Measurements from ENCODE around the gene CCL7. TPM values are rescaled to one million over a fixed set of nuclear protein-coding genes. Genes with fewer than 3 reads are reported as not detected.

CCL7 gene
- polyA plus RNA-seq, 3 donors from 2014 or later = not detected

- no peak overlapping the region for H3K4me3 Mint-ChIP-seq
- no peak for DNase-seq
- H3K4me1 Mint-ChIP-seq = no peaks in the 10 kb centered on the region
- H3K36me3 Mint-ChIP-seq = no peaks in the 10 kb centered on the region
- peaks cover 3 to 22% (median 11%) of the 10 kb centered on the region in 3 donors for H3K27me3 Mint-ChIP-seq (ENCODE audit: low read depth in 3 of 3)
- H3K27ac Mint-ChIP-seq = no peak overlapping the region
- no peaks in the 10 kb centered on the region for H3K9me3 Mint-ChIP-seq
Observed at GRCh38 chr17:34276826-34277225, 6.8 kb downstream of the CCL7 start.

GRCh38 chr17:34283571-34283970 lies 13.6 kb downstream of the CCL7 start:
- H3K27me3 Mint-ChIP-seq (ENCODE audit: low read depth in 3 of 3) = peaks cover 7 to 19% (median 8%) of the 10 kb centered on the region in 3 donors
- H3K4me1 Mint-ChIP-seq = no peaks in the 10 kb centered on the region
- H3K4me3 Mint-ChIP-seq = no peak overlapping the region
- DNase-seq = no peak
- H3K36me3 Mint-ChIP-seq = no peaks in the 10 kb centered on the region
- H3K27ac Mint-ChIP-seq = no peak overlapping the region
- H3K9me3 Mint-ChIP-seq = no peaks in the 10 kb centered on the region

GRCh38 chr17:34285286-34285792 lies 15.3 kb downstream of the CCL7 start, which contains the start of gene CCL11:
CCL11 (plus strand) TSS chr17:34285742; CDS start chr17:34285809, 67 bp downstream.
- peaks cover 5 to 11% (median 8%) of the 10 kb centered on the region in 3 donors for H3K27me3 Mint-ChIP-seq (ENCODE audit: low read depth in 3 of 3)
- H3K4me1 Mint-ChIP-seq = no peaks in the 10 kb centered on the region
- DNase-seq = no peak
- H3K9me3 Mint-ChIP-seq = no peaks in the 10 kb centered on the region
- H3K4me3 Mint-ChIP-seq = no peak within 1 kb of the TSS
- H3K27ac Mint-ChIP-seq = no peak within 1 kb of the TSS
- no peaks in the 10 kb centered on the region for H3K36me3 Mint-ChIP-seq

- Mint-ChIP-seq H3K36me3 (no peaks in the 10 kb centered on the region), H3K27ac (no peak overlapping the region), H3K27me3 (ENCODE audit: low read depth in 3 of 3) (peaks cover 3 to 9% (median 8%) of the 10 kb centered on the region in 3 donors)
Observed at GRCh38 chr17:34287875-34288274, 17.9 kb downstream of the CCL7 start.

GRCh38 chr17:34290586-34290985 lies 20.6 kb downstream of the CCL7 start:
- no peaks in the 10 kb centered on the region for H3K36me3 Mint-ChIP-seq
- no peak overlapping the region for H3K27ac Mint-ChIP-seq
- no peaks in the 10 kb centered on the region for H3K9me3 Mint-ChIP-seq
- H3K27me3 Mint-ChIP-seq (ENCODE audit: low read depth in 3 of 3) = peaks cover 3 to 9% (median 3%) of the 10 kb centered on the region in 3 donors
- H3K4me1 Mint-ChIP-seq = no peaks in the 10 kb centered on the region
- no peak for DNase-seq
- H3K4me3 Mint-ChIP-seq = no peak overlapping the region

More at GRCh38 chr17:34287875-34288274, 17.9 kb downstream of the CCL7 start:
- Mint-ChIP-seq H3K4me1 (no peaks in the 10 kb centered on the region), H3K4me3 (no peak overlapping the region), H3K9me3 (no peaks in the 10 kb centered on the region)
- no peak for DNase-seq

GRCh38 chr17:34291721-34292348 lies 21.8 kb downstream of the CCL7 start:
- Mint-ChIP-seq H3K36me3 (no peaks in the 10 kb centered on the region), H3K4me3 (no peak overlapping the region), H3K4me1 (no peaks in the 10 kb centered on the region), H3K9me3 (no peaks in the 10 kb centered on the region), H3K27ac (no peak overlapping the region), H3K27me3 (ENCODE audit: low read depth in 3 of 3) (peaks cover 1 to 7% (median 3%) of the 10 kb centered on the region in 3 donors)
- DNase-seq = no peak

- H3K9me3 Mint-ChIP-seq = peaks cover 0 to 4% (median 0%) of the 10 kb centered on the region in 6 donors
- peaks cover 1 to 5% (median 2%) of the 10 kb centered on the region in 3 donors for H3K27me3 Mint-ChIP-seq (ENCODE audit: low read depth in 3 of 3)
- H3K36me3 Mint-ChIP-seq = no peaks in the 10 kb centered on the region
- H3K4me3 Mint-ChIP-seq = no peak overlapping the region
- DNase-seq = no peak
- H3K27ac Mint-ChIP-seq = no peak overlapping the region
- H3K4me1 Mint-ChIP-seq = no peaks in the 10 kb centered on the region
Observed at GRCh38 chr17:34299027-34299426, 29.0 kb downstream of the CCL7 start.

- Mint-ChIP-seq H3K4me1 (no peaks in the 10 kb centered on the region), H3K27ac (no peak overlapping the region), H3K9me3 (peaks cover 0 to 4% (median 0%) of the 10 kb centered on the region in 6 donors), H3K4me3 (no peak overlapping the region), H3K27me3 (ENCODE audit: low read depth in 3 of 3) (peaks cover 1 to 5% (median 5%) of the 10 kb centered on the region in 3 donors), H3K36me3 (no peaks in the 10 kb centered on the region)
- no peak for DNase-seq
Observed at GRCh38 chr17:34299956-34300577, 30.0 kb downstream of the CCL7 start.

GRCh38 chr17:34300652-34301370 lies 30.8 kb downstream of the CCL7 start:
- Mint-ChIP-seq H3K4me3 (no peak overlapping the region), H3K27me3 (ENCODE audit: low read depth in 3 of 3) (peaks cover 1 to 5% (median 5%) of the 10 kb centered on the region in 3 donors), H3K27ac (no peak overlapping the region), H3K4me1 (no peaks in the 10 kb centered on the region), H3K9me3 (peaks cover 0 to 4% (median 0%) of the 10 kb centered on the region in 6 donors), H3K36me3 (no peaks in the 10 kb centered on the region)
- DNase-seq = no peak

- Mint-ChIP-seq H3K27ac (no peak overlapping the region), H3K4me1 (no peaks in the 10 kb centered on the region), H3K9me3 (peaks cover 0 to 4% (median 0%) of the 10 kb centered on the region in 6 donors), H3K4me3 (no peak overlapping the region), H3K27me3 (ENCODE audit: low read depth in 3 of 3) (peaks cover 0 to 5% (median 5%) of the 10 kb centered on the region in 3 donors), H3K36me3 (no peaks in the 10 kb centered on the region)
- no peak for DNase-seq
Observed at GRCh38 chr17:34301986-34302385, 32.0 kb downstream of the CCL7 start.

- H3K27me3 Mint-ChIP-seq (ENCODE audit: low read depth in 3 of 3) = peaks cover 0 to 5% (median 5%) of the 10 kb centered on the region in 3 donors
- no peak overlapping the region for H3K4me3 Mint-ChIP-seq
- H3K36me3 Mint-ChIP-seq = no peaks in the 10 kb centered on the region
- no peak overlapping the region for H3K27ac Mint-ChIP-seq
- peaks cover 0 to 4% (median 0%) of the 10 kb centered on the region in 6 donors for H3K9me3 Mint-ChIP-seq
- H3K4me1 Mint-ChIP-seq = no peaks in the 10 kb centered on the region
- no peak for DNase-seq
Observed at GRCh38 chr17:34302636-34303035, 32.6 kb downstream of the CCL7 start.

GRCh38 chr17:34303606-34304005 lies 33.6 kb downstream of the CCL7 start:
- H3K36me3 Mint-ChIP-seq = no peaks in the 10 kb centered on the region
- peaks cover 0 to 4% (median 0%) of the 10 kb centered on the region in 6 donors for H3K9me3 Mint-ChIP-seq
- no peak overlapping the region for H3K27ac Mint-ChIP-seq
- H3K4me3 Mint-ChIP-seq = no peak overlapping the region
- H3K27me3 Mint-ChIP-seq (ENCODE audit: low read depth in 3 of 3) = peaks cover 0 to 7% (median 5%) of the 10 kb centered on the region in 3 donors
- DNase-seq = no peak
- no peaks in the 10 kb centered on the region for H3K4me1 Mint-ChIP-seq

GRCh38 chr17:34305061-34305460 lies 35.0 kb downstream of the CCL7 start:
- DNase-seq = no peak
- Mint-ChIP-seq H3K9me3 (no peaks in the 10 kb centered on the region), H3K27ac (no peak overlapping the region), H3K4me3 (no peak overlapping the region), H3K4me1 (no peaks in the 10 kb centered on the region), H3K36me3 (no peaks in the 10 kb centered on the region), H3K27me3 (ENCODE audit: low read depth in 3 of 3) (peaks cover 2 to 7% (median 5%) of the 10 kb centered on the region in 3 donors)

GRCh38 chr17:34305606-34306005 lies 35.6 kb downstream of the CCL7 start:
- Mint-ChIP-seq H3K27ac (no peak overlapping the region), H3K4me3 (no peak overlapping the region), H3K4me1 (no peaks in the 10 kb centered on the region), H3K36me3 (no peaks in the 10 kb centered on the region), H3K9me3 (no peaks in the 10 kb centered on the region), H3K27me3 (ENCODE audit: low read depth in 3 of 3) (peaks cover 2 to 7% (median 5%) of the 10 kb centered on the region in 3 donors)
- DNase-seq = no peak
